ENCODE results near the gene TMEM151A.

GRCh38 chr11:66281776-66282467, 9.8 kb upstream of the TMEM151A start:
- TF ChIP-seq CTCF (IDR thresholded peaks at IDR 0.05; ENCODE audit: low read length) = no peak
- TF ChIP-seq EZH2 (optimal IDR thresholded peaks at IDR 0.05; ENCODE audit: low read depth, low read length) = no peak
